Activated naive CD8-positive, alpha-beta T cell treated with anti-CD3 and anti-CD28 coated beads, Interleukin-2, amount 50 U/mL, for 24 hours (primary cell): ENCODE measurements around the gene GPRIN2.

Experiments used
- ATAC-seq: fragments of 150-1000 bp; cut with Tn5 transposase; one replicate; pipeline ENCODE4 v1.10.0; 2021
- DNase-seq: peaks from one replicate; pipeline ENCODE4 v3.0.0; 2021
- H3K27ac Mint-ChIP-seq: one replicate; pipeline ENCODE4 v1.8.0; 2021; ENCODE audit warnings: mild to moderate bottlenecking, mixed read lengths
- H3K27me3 Mint-ChIP-seq: one replicate; pipeline ENCODE4 v1.8.0; 2021; ENCODE audit warnings: mixed read lengths
- H3K36me3 Mint-ChIP-seq: one replicate; pipeline ENCODE4 v1.8.0; 2021; ENCODE audit warnings: low read depth, mixed read lengths
- H3K4me1 Mint-ChIP-seq: one replicate; pipeline ENCODE4 v1.8.0; 2021; ENCODE audit warnings: mixed read lengths
- H3K4me3 Mint-ChIP-seq: one replicate; pipeline ENCODE4 v1.8.0; 2021; ENCODE audit warnings: mild to moderate bottlenecking, moderate library complexity, mixed read lengths
- H3K9me3 Mint-ChIP-seq: one replicate; pipeline ENCODE4 v1.8.0; 2021; ENCODE audit warnings: mixed read lengths

Gene GPRIN2

DNA sequence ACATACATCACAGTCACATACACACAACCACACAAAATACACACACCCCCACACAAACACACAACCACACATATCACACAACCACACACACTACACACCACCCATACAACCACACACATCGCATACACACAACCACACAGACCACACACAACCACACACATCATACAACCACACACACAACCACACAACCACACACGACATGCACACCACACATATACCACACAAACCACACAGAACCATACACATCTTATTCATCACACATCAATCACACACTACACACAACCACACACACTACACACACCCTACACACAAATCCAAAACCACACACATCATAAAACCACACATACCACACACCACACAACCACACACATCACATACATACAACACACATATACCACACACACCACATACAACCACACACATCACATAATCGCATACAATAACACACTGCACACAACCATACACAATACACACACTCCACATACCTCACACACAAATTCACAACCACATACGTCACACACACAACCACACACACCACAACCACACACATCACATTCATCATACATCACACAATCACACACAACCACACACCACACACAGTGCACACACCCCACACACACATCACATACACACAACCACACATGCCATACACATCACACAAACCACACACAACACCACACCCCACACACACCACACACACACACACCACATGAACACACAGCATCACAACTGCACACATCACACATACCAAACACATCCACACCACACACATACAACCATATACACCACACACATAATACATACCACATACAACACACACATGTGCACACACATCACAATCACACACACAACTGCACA lies 30.4 kb downstream of the GPRIN2 start:
- no peak overlapping the region for H3K4me3 Mint-ChIP-seq
- H3K27ac Mint-ChIP-seq = no peak overlapping the region
- H3K36me3 Mint-ChIP-seq = no peaks in the 10 kb centered on the region
- H3K27me3 Mint-ChIP-seq = peaks cover under 1% of the 10 kb centered on the region
- no peaks in the 10 kb centered on the region for H3K4me1 Mint-ChIP-seq
- H3K9me3 Mint-ChIP-seq = no peaks in the 10 kb centered on the region
- ATAC-seq (no peak), DNase-seq (no peak)

DNA sequence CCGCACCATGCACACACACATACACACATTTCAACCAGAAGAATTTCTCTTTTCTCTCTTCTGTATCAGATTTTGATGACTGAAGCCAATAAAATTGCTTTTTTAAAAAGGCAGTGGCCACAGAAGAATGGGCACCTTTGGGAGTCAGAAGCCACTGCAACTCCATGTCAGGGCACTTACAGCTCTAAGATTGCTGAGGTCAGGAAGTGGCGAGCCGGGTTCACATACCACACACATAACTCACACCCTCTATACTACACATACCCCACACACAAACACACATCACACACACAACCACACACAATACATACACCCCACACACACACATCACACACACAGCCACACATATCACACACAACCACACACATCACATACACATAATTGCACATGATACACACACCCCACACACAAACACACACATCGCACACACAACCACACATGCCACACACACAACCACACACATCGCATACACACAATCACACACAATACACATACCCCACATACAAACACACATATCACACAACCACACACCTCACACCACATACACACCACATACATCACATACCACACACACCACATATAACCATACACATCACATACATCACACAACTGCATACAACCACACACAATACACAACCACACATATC lies 31.2 kb downstream of the GPRIN2 start:
- Mint-ChIP-seq H3K27ac (no peak overlapping the region), H3K36me3 (no peaks in the 10 kb centered on the region), H3K4me3 (no peak overlapping the region), H3K9me3 (no peaks in the 10 kb centered on the region), H3K4me1 (no peaks in the 10 kb centered on the region), H3K27me3 (no peaks in the 10 kb centered on the region)
- ATAC-seq (no peak), DNase-seq (no peak)

DNA sequence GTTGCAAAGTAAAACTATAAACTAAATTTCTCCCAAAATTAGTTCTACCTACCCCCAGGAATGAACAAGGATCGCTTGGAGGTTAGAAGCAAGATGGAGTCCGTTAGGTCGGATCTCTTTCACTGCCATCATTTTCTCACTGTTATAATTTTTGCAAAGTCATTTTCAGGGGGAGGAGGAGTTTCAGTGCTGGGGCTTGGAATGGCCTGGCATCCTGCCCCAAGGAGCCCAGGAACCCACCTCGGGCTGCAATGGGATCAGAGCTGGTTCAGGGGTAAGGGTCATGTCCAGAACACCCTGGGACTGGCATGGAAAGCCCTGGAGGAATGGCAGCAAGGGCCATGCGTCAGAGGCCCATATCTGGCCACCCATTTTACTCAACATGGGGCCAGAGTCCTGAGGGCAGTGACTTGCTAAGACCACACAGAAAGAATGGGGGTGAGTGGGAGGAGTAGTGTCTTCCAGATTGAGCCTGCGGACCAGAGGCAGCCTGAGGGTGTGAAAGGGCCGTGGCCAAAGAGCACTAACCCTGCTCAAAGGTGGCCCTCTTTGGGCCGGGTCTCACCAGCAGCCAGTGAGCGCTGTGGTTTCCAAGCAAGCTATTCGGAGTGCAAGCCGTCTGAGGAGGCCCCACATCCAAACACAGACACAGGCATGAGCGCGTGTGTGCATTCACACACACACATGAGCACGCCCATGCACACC lies 31.8 kb downstream of the GPRIN2 start:
- no peaks in the 10 kb centered on the region for H3K27me3 Mint-ChIP-seq

DNA sequence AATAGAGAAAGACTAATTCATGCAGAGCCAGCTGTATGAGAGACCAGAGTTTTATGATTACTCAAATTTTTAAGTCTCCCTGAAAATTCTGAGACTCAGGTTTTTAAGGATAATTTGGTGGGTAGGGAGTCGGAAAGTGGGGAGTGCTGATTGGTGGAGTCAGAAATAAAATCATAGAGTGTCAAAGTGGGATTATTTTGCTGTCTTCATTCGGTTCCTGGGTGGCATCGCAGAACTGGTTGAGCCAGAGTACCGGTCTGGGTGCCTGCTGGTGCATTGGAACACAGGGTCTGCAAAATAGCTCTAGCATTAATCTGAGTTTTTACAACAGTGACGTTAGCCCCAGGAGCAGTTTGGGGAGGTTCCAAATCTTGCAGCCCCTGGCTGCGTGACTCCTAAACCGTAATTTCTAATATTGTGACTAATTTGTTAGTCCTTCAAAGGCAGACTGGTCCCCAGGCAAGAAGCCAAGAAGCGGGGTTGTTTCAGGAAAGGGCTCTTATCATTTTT lies 32.4 kb downstream of the GPRIN2 start:
- H3K4me1 Mint-ChIP-seq = no peaks in the 10 kb centered on the region
- no peak for DNase-seq
- H3K9me3 Mint-ChIP-seq = no peaks in the 10 kb centered on the region

More for the DNA sequence above, 31.8 kb downstream of the GPRIN2 start:
- H3K4me1 Mint-ChIP-seq = no peaks in the 10 kb centered on the region
- no peak overlapping the region for H3K4me3 Mint-ChIP-seq
- no peaks in the 10 kb centered on the region for H3K9me3 Mint-ChIP-seq
- no peak for ATAC-seq
- no peak overlapping the region for H3K27ac Mint-ChIP-seq
- no peaks in the 10 kb centered on the region for H3K36me3 Mint-ChIP-seq
- no peak for DNase-seq

DNA sequence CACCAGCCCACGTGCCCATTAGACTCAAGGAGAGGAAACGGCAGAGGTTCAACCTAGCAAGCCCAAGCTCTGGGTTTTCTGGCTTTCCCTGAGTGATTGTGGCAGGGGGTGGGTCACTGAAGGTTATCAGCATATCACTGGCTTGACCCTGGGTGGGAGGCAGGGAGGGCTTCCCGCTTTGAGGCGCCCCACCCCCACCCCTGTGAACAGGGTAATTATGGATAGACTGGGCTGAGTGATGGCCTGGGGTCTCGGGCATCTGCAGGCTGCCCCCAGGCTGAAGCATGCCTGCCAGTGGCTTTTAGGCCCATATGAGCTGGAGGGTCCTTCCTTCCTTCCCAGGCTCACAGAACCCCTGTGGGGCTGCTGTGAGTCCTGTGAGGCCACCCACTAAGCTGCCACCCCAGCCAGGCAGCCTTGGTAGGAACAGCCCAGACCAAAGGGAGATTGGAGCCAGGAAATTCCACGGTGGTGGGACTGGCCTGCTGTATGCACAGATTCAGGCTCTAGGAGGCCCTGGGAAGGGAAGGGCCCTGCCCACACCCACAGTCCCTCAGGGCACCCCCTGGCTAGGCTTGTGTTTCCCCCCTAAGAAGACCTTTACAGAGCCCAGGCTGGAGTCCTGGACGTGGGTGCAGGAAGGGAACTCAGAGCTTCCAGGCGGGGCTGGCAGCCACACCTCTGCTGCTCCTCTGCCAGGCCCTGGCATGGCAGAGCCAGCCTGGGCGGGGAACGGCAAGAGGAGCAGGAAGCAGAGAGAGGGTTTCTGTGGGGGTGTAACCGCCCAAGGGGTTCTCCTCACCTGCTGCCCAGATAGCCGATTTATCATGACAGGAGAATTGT lies 33.1 kb downstream of the GPRIN2 start:
- ATAC-seq (no peak), DNase-seq (no peak)
- H3K27me3 Mint-ChIP-seq = no peaks in the 10 kb centered on the region
- no peaks in the 10 kb centered on the region for H3K9me3 Mint-ChIP-seq
- no peaks in the 10 kb centered on the region for H3K4me1 Mint-ChIP-seq
- no peaks in the 10 kb centered on the region for H3K36me3 Mint-ChIP-seq
- no peak overlapping the region for H3K4me3 Mint-ChIP-seq
- no peak overlapping the region for H3K27ac Mint-ChIP-seq

More for the DNA sequence above, 32.4 kb downstream of the GPRIN2 start:
- Mint-ChIP-seq H3K27ac (no peak overlapping the region), H3K4me3 (no peak overlapping the region), H3K36me3 (no peaks in the 10 kb centered on the region), H3K27me3 (no peaks in the 10 kb centered on the region)
- ATAC-seq = no peak

DNA sequence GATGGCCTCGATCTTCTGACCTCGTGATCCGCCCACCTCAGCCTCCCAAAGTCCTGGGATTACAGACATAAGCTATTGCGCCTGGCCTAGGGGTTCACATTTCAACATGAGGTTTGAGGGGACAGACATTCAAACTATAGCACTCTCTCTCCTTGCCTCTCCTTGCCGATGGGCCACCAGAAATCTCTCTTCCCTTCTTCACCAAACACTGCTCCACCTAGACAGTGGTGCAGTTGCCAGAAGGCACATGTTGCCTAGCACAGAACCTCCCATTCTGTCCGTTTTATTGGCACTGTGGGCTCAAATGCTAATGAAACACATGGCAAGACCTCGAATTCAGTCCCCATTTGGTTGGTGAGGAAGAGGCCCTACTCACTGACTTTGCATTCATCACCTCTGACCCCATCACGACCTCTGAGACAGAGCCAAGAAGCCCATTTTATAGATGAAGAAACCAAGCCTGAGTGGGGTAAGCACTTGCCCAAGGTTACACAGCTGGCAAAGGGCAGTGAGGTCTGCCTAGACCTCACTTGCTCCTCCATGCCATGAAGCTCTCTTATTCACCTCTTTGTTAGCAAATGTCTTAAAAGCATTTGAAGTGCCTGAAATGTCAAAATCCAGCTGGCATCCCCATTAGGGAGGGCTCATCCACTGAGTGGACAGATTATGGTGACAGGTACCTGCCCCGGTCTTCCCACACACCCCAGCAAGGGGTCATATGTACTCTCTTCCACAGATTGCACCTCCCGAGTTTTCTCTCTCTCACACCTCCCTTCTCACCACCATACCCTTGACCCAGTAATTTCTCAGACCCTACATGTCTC lies 34.0 kb downstream of the GPRIN2 start:
- ATAC-seq (no peak), DNase-seq (no peak)
- H3K4me3 Mint-ChIP-seq = no peak overlapping the region
- H3K27me3 Mint-ChIP-seq = no peaks in the 10 kb centered on the region
- no peaks in the 10 kb centered on the region for H3K9me3 Mint-ChIP-seq
- no peaks in the 10 kb centered on the region for H3K36me3 Mint-ChIP-seq
- no peak overlapping the region for H3K27ac Mint-ChIP-seq
- no peaks in the 10 kb centered on the region for H3K4me1 Mint-ChIP-seq

DNA sequence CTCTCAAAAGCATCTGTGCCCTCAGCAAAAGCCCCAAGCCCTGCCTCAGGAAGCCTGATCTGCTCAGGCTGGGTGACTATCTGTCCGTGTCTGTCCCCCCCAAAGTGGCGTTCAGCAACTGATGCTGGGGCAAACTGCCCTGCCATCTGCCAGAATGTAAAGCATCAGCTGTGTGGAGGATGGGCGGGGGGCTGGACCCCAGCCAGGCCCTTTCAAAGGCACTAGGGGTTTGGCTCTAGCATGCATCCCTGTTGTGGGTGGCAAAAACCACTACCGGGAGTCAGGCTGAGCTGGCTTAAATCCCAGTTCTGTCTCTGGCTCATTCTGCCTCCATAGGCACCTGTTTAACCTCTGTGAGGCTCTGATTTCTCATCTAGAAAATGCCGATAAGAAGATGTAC lies 35.5 kb downstream of the GPRIN2 start:
- Mint-ChIP-seq H3K9me3 (no peaks in the 10 kb centered on the region), H3K27ac (no peak overlapping the region), H3K36me3 (no peaks in the 10 kb centered on the region), H3K27me3 (no peaks in the 10 kb centered on the region), H3K4me3 (no peak overlapping the region), H3K4me1 (no peaks in the 10 kb centered on the region)
- ATAC-seq (no peak), DNase-seq (no peak)

DNA sequence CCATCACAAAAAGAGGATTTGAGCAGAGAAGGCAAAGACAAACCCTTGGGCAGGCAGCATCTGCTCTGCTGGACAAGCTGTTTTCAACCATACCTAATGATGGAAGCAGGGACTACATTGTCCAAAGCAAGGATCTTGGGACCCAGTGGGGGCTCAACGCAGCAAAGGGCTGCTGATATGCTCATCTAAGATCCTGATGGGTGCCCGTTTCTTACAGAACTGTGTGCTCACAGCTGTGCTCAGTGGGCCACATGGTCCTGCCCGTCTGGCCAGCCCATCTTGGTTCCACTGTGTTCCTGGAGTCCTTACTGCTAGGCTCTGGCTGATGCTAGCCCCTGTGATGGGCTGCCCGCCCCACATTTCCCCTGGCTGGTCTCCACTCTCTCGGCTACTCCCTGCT lies 36.1 kb downstream of the GPRIN2 start:
- no peak for ATAC-seq
- no peak overlapping the region for H3K27ac Mint-ChIP-seq
- H3K27me3 Mint-ChIP-seq = no peaks in the 10 kb centered on the region
- H3K4me1 Mint-ChIP-seq = no peaks in the 10 kb centered on the region
- H3K36me3 Mint-ChIP-seq = no peaks in the 10 kb centered on the region
- no peak for DNase-seq
- no peak overlapping the region for H3K4me3 Mint-ChIP-seq
- no peaks in the 10 kb centered on the region for H3K9me3 Mint-ChIP-seq

DNA sequence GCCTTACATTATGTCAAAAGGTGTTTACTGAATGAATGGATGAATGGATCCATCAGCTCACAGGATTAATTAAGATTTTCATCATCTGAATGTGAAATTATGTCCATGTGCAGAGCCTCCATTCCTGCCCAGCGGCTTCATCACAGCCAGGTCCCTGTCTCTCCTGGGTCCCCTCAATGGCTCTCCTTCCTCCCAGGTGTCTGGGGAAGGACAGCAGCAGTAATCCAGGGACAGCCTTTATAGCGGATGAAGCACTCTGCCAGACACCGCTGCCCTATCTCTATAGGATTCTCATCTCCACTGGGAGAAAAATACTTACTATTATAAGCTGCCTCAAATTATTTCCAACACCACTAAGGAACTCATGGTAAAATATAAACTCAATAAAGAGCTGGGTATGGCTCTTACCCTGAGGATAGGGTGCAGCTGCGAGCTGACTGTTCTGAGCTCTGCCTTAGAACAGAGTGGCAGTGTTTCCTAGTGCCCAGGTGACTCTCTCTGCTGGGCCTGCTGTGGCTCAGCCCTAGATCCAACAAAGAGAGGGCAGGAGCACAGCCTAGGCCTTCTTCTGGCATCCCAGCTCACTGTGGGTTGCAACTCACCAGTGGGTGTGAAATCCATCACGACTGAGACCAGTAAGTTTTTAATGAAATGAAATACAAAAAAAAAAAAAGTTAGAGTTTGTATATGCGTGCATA lies 38.3 kb downstream of the GPRIN2 start:
- no peak for ATAC-seq
- Mint-ChIP-seq H3K4me1 (no peaks in the 10 kb centered on the region), H3K27me3 (no peaks in the 10 kb centered on the region), H3K27ac (no peak overlapping the region), H3K4me3 (no peak overlapping the region), H3K36me3 (no peaks in the 10 kb centered on the region), H3K9me3 (no peaks in the 10 kb centered on the region)
- no peak for DNase-seq

DNA sequence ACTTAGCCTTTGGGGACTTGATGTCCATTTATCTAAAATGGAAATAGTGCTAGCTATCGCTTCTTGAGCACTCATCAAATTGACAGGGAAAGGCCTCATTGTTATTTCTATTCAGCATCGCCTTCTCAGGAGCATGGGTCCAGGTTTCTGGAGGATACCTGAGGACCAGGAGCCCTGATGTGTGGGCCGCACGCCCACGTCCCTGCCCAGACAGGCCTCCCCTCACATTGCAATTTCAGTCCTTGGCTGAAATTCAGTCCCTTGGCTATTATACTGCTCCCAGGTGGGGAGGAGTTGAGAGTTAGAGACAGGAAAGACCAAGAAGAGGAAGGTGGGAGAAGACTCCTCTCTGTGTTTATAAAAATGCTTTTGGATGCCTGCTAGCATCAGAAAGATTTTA lies 38.9 kb downstream of the GPRIN2 start:
- no peaks in the 10 kb centered on the region for H3K4me1 Mint-ChIP-seq
- H3K9me3 Mint-ChIP-seq = no peaks in the 10 kb centered on the region
- DNase-seq (no peak), ATAC-seq (no peak)
- H3K27me3 Mint-ChIP-seq = no peaks in the 10 kb centered on the region
- H3K4me3 Mint-ChIP-seq = no peak overlapping the region
- H3K36me3 Mint-ChIP-seq = no peaks in the 10 kb centered on the region
- H3K27ac Mint-ChIP-seq = no peak overlapping the region

DNA sequence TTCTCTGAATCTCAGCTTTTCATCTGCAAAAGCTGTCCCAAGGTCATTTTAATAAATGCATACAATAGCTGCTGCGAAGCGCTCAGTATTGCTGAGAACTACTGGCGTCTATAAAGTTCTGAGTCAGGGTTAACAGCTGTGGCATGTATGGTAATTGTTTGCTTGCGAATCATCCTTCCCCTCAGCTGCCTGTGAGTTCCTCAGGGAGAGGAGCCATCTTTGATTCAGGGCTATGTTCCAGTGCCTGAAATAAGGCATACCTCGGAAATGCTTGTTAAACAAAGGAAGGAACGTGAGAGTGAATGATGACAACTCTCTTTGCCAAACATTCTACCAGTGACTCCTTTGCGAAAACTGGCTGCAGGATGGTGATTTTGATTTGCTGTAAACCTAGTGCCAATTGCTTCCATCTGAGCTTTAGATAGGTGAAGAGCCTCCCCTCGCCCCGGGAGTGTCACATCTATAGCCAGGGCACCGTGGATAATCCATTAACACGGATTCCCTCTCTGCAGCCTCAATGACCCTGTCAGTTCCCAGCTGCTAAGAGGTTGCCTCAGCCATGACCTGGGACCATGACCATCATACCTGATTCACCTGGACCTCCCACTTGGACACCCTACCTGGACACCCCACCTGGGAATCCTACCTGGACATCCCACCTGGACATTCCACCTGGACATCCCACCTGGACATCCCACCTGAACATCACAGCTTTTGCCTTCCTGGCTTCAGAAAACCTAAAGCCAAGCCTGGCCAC lies 39.6 kb downstream of the GPRIN2 start:
- Mint-ChIP-seq H3K36me3 (no peaks in the 10 kb centered on the region), H3K27ac (no peak overlapping the region), H3K27me3 (no peaks in the 10 kb centered on the region), H3K9me3 (no peaks in the 10 kb centered on the region), H3K4me1 (no peaks in the 10 kb centered on the region), H3K4me3 (no peak overlapping the region)
- ATAC-seq = no peak
- DNase-seq = no peak

DNA sequence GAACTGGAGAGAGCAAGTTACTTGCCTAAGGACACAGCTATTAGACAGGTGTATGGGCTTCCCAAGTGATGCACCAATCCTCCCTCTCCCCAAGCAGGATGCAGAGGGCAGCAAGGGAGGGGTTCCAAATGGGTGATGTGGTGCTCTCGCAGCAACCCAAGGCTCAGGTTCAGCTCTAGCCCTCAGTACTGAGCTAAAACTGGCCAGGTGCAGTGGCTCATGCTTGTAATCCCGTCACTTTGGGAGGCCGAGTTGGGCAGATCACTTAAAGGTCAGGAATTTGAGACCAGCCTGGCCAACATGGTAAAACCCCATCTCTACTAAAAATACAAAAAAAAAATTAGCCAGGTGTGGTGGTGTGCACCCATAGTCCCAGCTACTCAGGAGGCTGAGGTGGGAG lies 40.7 kb downstream of the GPRIN2 start:
- Mint-ChIP-seq H3K4me3 (no peak overlapping the region), H3K36me3 (no peaks in the 10 kb centered on the region), H3K4me1 (no peaks in the 10 kb centered on the region), H3K9me3 (no peaks in the 10 kb centered on the region), H3K27ac (no peak overlapping the region), H3K27me3 (no peaks in the 10 kb centered on the region)
- ATAC-seq = no peak
- no peak for DNase-seq
